Adrenal gland (tissue), 9 donors: ENCODE data around the gene KRABD2.

Source experiments
- DNase-seq, 7 donors: peaks; one replicate each; pipeline ENCODE4 v3.0.0-alpha.2; 2019 to 2020
- H3K27ac ChIP-seq, 5 donors: fragments of 200-600 bp; sonication (generic) in 4 of 5; 1 replicate in 3 of 5; 2 replicates in 2 of 5; pipeline versions ENCODE4 v1.5.1 to v1.8.0; 2016 to 2020; ENCODE audit warnings: mild to moderate bottlenecking in 1 of 5
- H3K27me3 ChIP-seq: fragments of 200-600 bp; 2 replicates; pipeline ENCODE4 v1.8.0; 2021
- H3K36me3 ChIP-seq, 2 donors: fragments of 200-600 bp; replicated peaks in 1 of 2; 1 replicate in 1 of 2; 2 replicates in 1 of 2; pipeline versions ENCODE4 v1.5.1 to v1.8.0; 2018 to 2022
- H3K4me1 ChIP-seq, 2 donors: fragments of 200-600 bp; replicated peaks in 1 of 2; 1 replicate in 1 of 2; 2 replicates in 1 of 2; pipeline versions ENCODE4 v1.5.1 to v1.8.0; 2018 to 2021
- H3K4me3 ChIP-seq, 4 donors: fragments of 200-600 bp; sonication (generic) in 3 of 4; one replicate each; pipeline ENCODE4 v1.5.1; 2016 to 2018
- H3K9me3 ChIP-seq, 3 donors: fragments of 200-600 bp; sonication (generic) in 1 of 3; replicated peaks in 1 of 3; 1 replicate in 2 of 3; 2 replicates in 1 of 3; pipeline versions ENCODE4 v1.5.1 to v1.8.0; 2016 to 2021
- CTCF ChIP-seq, 6 experiments: fragments of 450-650 bp in 4 of 6; fragments of 200-600 bp in 2 of 6; sonication (generic) in 1 of 6; IDR thresholded peaks; 1 replicate in 5 of 6; 2 replicates in 1 of 6; pipeline versions ENCODE4 v1.5.1 to v1.8.0; 2016 to 2021; ENCODE audit warnings: antibody characterized with exemption in 6 of 6, mild to moderate bottlenecking in 2 of 6, moderate library complexity in 1 of 6
- POLR2A ChIP-seq, 2 donors: fragments of 450-650 bp; IDR thresholded peaks; one replicate each; pipeline ENCODE4 v1.6.1; 2017; ENCODE audit warnings: antibody characterized with exemption in 2 of 2, mild to moderate bottlenecking in 2 of 2, moderate library complexity in 1 of 2
- WGBS, 4 donors: extraction: QIAGEN DNeasy Blood & Tissue Kit in 2 of 4; methylation state at CpG; one replicate each; pipeline versions ENCODE4 v1.1.5 to v1.1.7; 2013 to 2017; 5-methylcytosine and 5-hydroxymethylcytosine counted together
- intact Hi-C, 2 donors: fragments of 100-400 bp; cut with DNase I; formaldehyde crosslinking; loops; one replicate each; pipeline versions ENCODE4 v1.14.1 to v1.15.0; 2022 to 2023
- donor health status: healthy with polysubstance abuse.
- donor health status: Bipolar disorder and iron deficiency.
- donor health status: DM: yes; HTN: yes; CAD: no.
- donor health status: DM: no; HTN: no; CAD: no.
- donor health status: DM: no; HTN: no; CAD: no.

The KRABD2 gene

GRCh38 chr17:8406174-8406573 is 29.7 kb upstream of the KRABD2 start:
- Histone ChIP-seq H3K27me3 (no peaks in the 10 kb centered on the region), H3K9me3 (no peaks in the 10 kb centered on the region), H3K4me1 (no peaks in the 10 kb centered on the region), H3K27ac (no peak overlapping the region), H3K36me3 (no peaks in the 10 kb centered on the region), H3K4me3 (no peak overlapping the region)
- intact Hi-C loops, result loop anchor here in 1 of 2 donors (10.0 kb wide), 1 partner anchor 339 kb away; the partner anchor contains the start of gene CCDC42
- peak in 1 of 7 donors; percentile 21 for DNase-seq
- WGBS, 4 donors, result 33 to 82% (median 72%) methylated on average over 1 to 2 of the region's 2 CpGs
- TF ChIP-seq POLR2A (IDR thresholded peaks at IDR 0.05) (no peak), CTCF (IDR thresholded peaks at IDR 0.05) (no peak)

- WGBS, 4 donors, result 78 to 84% (median 83%) methylated on average over 6 to 11 of the region's 11 CpGs
- H3K4me1 ChIP-seq, result no peaks in the 10 kb centered on the region
- TF ChIP-seq POLR2A (IDR thresholded peaks at IDR 0.05) (no peak), CTCF (IDR thresholded peaks at IDR 0.05) (no peak)
- no peaks in the 10 kb centered on the region for H3K36me3 ChIP-seq
- H3K27me3 ChIP-seq, result no peaks in the 10 kb centered on the region
- no peak overlapping the region for H3K27ac ChIP-seq
- intact Hi-C loops, result loop anchor here in 1 of 2 donors (10.0 kb wide), 1 partner anchor 339 kb away; the partner anchor contains the start of gene CCDC42
- H3K9me3 ChIP-seq, result no peaks in the 10 kb centered on the region
- peak in 1 of 7 donors; percentile 23 for DNase-seq
- H3K4me3 ChIP-seq, result no peak overlapping the region
These were observed 29.1 kb upstream of the KRABD2 start for GRCh38 chr17:8405499-8406016.

- DNase-seq, result no peak
- Histone ChIP-seq H3K36me3 (no peaks in the 10 kb centered on the region), H3K27ac (no peak overlapping the region), H3K4me1 (no peaks in the 10 kb centered on the region), H3K27me3 (peaks cover 10% of the 10 kb centered on the region), H3K9me3 (no peaks in the 10 kb centered on the region), H3K4me3 (no peak overlapping the region)
- 71 to 78% (median 77%) methylated on average over 11 of the region's 11 CpGs for WGBS, 4 donors
- TF ChIP-seq CTCF (IDR thresholded peaks at IDR 0.05) (no peak), POLR2A (IDR thresholded peaks at IDR 0.05) (no peak)
- intact Hi-C loops, result loop anchor here in 1 of 2 donors (10.0 kb wide), 1 partner anchor 342 kb away; the partner anchor contains the start of gene CCDC42
These were observed 26.5 kb upstream of the KRABD2 start for GRCh38 chr17:8402921-8403536.

GRCh38 chr17:8401107-8401506 is 24.6 kb upstream of the KRABD2 start:
- no peak for DNase-seq
- Histone ChIP-seq H3K27me3 (peaks cover 19% of the 10 kb centered on the region), H3K36me3 (no peaks in the 10 kb centered on the region), H3K9me3 (no peaks in the 10 kb centered on the region), H3K4me3 (no peak overlapping the region), H3K4me1 (no peaks in the 10 kb centered on the region), H3K27ac (no peak overlapping the region)
- intact Hi-C loops, result loop anchor here in 1 of 2 donors (10.0 kb wide), 1 partner anchor 344 kb away; the partner anchor contains the start of gene CCDC42
- 69 to 82% (median 74%) methylated on average over 2 of the region's 2 CpGs for WGBS, 4 donors
- TF ChIP-seq CTCF (IDR thresholded peaks at IDR 0.05) (no peak), POLR2A (IDR thresholded peaks at IDR 0.05) (no peak)
